Hepatocyte (in vitro differentiated cells): ENCODE results near the gene ZNF770. TPM values are rescaled to one million over a fixed set of nuclear protein-coding genes. Genes with fewer than 3 reads are reported as not detected.

Source experiments
- DNase-seq: peaks from one replicate; pipeline ENCODE4 v3.0.0-alpha.2; 2016; ENCODE audit warnings: low spot score
- H2AFZ ChIP-seq: fragments of 200-600 bp; sonication (generic); 2 replicates; pipeline ENCODE4 v1.6.0; 2016; ENCODE audit warnings: antibody characterized with exemption, mild to moderate bottlenecking
- H3K27ac ChIP-seq: fragments of 200-600 bp; sonication (generic); 2 replicates; pipeline ENCODE4 v1.5.1; 2016; ENCODE audit warnings: mild to moderate bottlenecking
- H3K27me3 ChIP-seq: fragments of 200-600 bp; sonication (generic); 2 replicates; pipeline ENCODE4 v1.6.1; 2016
- H3K36me3 ChIP-seq: fragments of 200-600 bp; sonication (generic); replicated peaks from 2 replicates; pipeline ENCODE4 v1.5.1; 2016; ENCODE audit warnings: low read depth; ENCODE audit not compliant: insufficient read depth
- H3K4me1 ChIP-seq: fragments of 200-600 bp; sonication (generic); 2 replicates; pipeline ENCODE4 v1.5.1; 2016; ENCODE audit warnings: mild to moderate bottlenecking, moderate library complexity; ENCODE audit not compliant: insufficient read depth
- H3K4me2 ChIP-seq: fragments of 200-600 bp; sonication (generic); 2 replicates; pipeline ENCODE4 v1.6.0; 2016
- H3K4me3 ChIP-seq: fragments of 200-600 bp; sonication (generic); 2 replicates; pipeline ENCODE4 v1.5.1; 2016; ENCODE audit warnings: mild to moderate bottlenecking
- H3K79me2 ChIP-seq: fragments of 200-600 bp; sonication (generic); 2 replicates; pipeline ENCODE4 v1.6.0; 2017; ENCODE audit warnings: mild to moderate bottlenecking
- H3K9me2 ChIP-seq: fragments of 200-600 bp; sonication (generic); replicated peaks from 2 replicates; pipeline ENCODE4 v1.6.0; 2017; ENCODE audit warnings: mild to moderate bottlenecking; ENCODE audit not compliant: insufficient read depth
- H3K9me3 ChIP-seq: fragments of 200-600 bp; sonication (generic); 2 replicates; pipeline ENCODE4 v1.5.1; 2016; ENCODE audit warnings: low read depth, mild to moderate bottlenecking
- H4K20me1 ChIP-seq: fragments of 200-600 bp; sonication (generic); 2 replicates; pipeline ENCODE4 v1.6.0; 2016; ENCODE audit warnings: mild to moderate bottlenecking; ENCODE audit not compliant: insufficient read depth, poor library complexity, severe bottlenecking
- CTCF ChIP-seq: fragments of 200-600 bp; sonication (generic); IDR thresholded peaks from 2 replicates; pipeline ENCODE4 v1.5.1; 2016; ENCODE audit warnings: antibody characterized with exemption, mild to moderate bottlenecking; ENCODE audit not compliant: poor library complexity
- EZH2 ChIP-seq: fragments of 200-600 bp; sonication (generic); IDR thresholded peaks from 2 replicates; pipeline ENCODE4 v1.6.1; 2016; ENCODE audit warnings: antibody characterized with exemption, mild to moderate bottlenecking, borderline replicate concordance
- EZH2phosphoT487 ChIP-seq: fragments of 200-600 bp; sonication (generic); IDR thresholded peaks from one replicate; pipeline ENCODE4 v1.6.1; 2018; ENCODE audit warnings: antibody characterized with exemption, mild to moderate bottlenecking, low read depth, moderate library complexity; ENCODE audit not compliant: unreplicated experiment, severe bottlenecking
- WGBS: methylation state at CpG from one replicate; pipeline ENCODE4 v1.1.6; 2016; ENCODE audit warnings: low lambda C conversion rate; ENCODE audit errors: missing lambda C conversion rate; 5-methylcytosine and 5-hydroxymethylcytosine counted together
- polyA plus RNA-seq: library from polyadenylated mRNA; unstranded; fragments of >200 nt; fragmentation: Nextera tagmentation; extraction: Ambion mirVana; gene quantifications from 2 replicates; pipeline ENCODE4 v1.2.1, GENCODE V29; 2016
- total RNA-seq: library from RNA; depleted of rRNA; stranded (reverse); fragments of >200 nt; gene quantifications from 2 replicates; pipeline ENCODE4 v1.2.3, GENCODE V29; 2014

Gene ZNF770
- total and polyA plus RNA-seq, 2 experiments from 2014 or later = 31.2 to 32.6 TPM

GRCh38 chr15:35000511-35000910 lies 12.4 kb upstream of the ZNF770 start:
- H3K27ac ChIP-seq = no peak overlapping the region
- H3K27me3 ChIP-seq = no peaks in the 10 kb centered on the region
- TF ChIP-seq EZH2 = no peak
- TF ChIP-seq EZH2phosphoT487 = no peak
- no peak for TF ChIP-seq CTCF
- H2AFZ ChIP-seq = no peak overlapping the region
- H3K4me1 ChIP-seq = no peaks in the 10 kb centered on the region
- H3K79me2 ChIP-seq = no peaks in the 10 kb centered on the region
- no peak for DNase-seq
- H3K4me2 ChIP-seq = no peak overlapping the region
- no peaks in the 10 kb centered on the region for H3K36me3 ChIP-seq
- H3K9me3 ChIP-seq = no peaks in the 10 kb centered on the region
- no peaks in the 10 kb centered on the region for H3K9me2 ChIP-seq
- no peak overlapping the region for H3K4me3 ChIP-seq
- no peaks in the 10 kb centered on the region for H4K20me1 ChIP-seq
- WGBS = 88% methylated on average over 1 of the region's 1 CpG

- Histone ChIP-seq H3K4me1 (no peaks in the 10 kb centered on the region), H3K4me2 (no peak overlapping the region), H4K20me1 (no peaks in the 10 kb centered on the region), H3K27ac (no peak overlapping the region), H2AFZ (no peak overlapping the region), H3K79me2 (no peaks in the 10 kb centered on the region), H3K9me2 (no peaks in the 10 kb centered on the region), H3K36me3 (no peaks in the 10 kb centered on the region), H3K27me3 (no peaks in the 10 kb centered on the region), H3K9me3 (no peaks in the 10 kb centered on the region), H3K4me3 (no peak overlapping the region)
- TF ChIP-seq EZH2 (no peak), EZH2phosphoT487 (no peak), CTCF (no peak)
- DNase-seq = no peak
- WGBS = 92% methylated on average over 7 of the region's 7 CpGs
Measured at GRCh38 chr15:34999906-35000305, 11.8 kb upstream of the ZNF770 start.

GRCh38 chr15:34994925-34995324 lies 6.8 kb upstream of the ZNF770 start:
- H3K9me2 ChIP-seq = no peaks in the 10 kb centered on the region
- H3K9me3 ChIP-seq = no peaks in the 10 kb centered on the region
- H3K4me1 ChIP-seq = no peaks in the 10 kb centered on the region
- TF ChIP-seq EZH2 = no peak
- no peak for DNase-seq
- H3K4me3 ChIP-seq = no peak overlapping the region
- no peaks in the 10 kb centered on the region for H3K36me3 ChIP-seq
- no peak overlapping the region for H3K4me2 ChIP-seq
- H4K20me1 ChIP-seq = no peaks in the 10 kb centered on the region
- H3K79me2 ChIP-seq = no peaks in the 10 kb centered on the region
- WGBS = 71% methylated on average over 1 of the region's 1 CpG
- no peaks in the 10 kb centered on the region for H3K27me3 ChIP-seq
- H2AFZ ChIP-seq = no peak overlapping the region
- no peak overlapping the region for H3K27ac ChIP-seq

GRCh38 chr15:34993877-34994276 lies 5.8 kb upstream of the ZNF770 start:
- DNase-seq = no peak
- no peak overlapping the region for H3K27ac ChIP-seq
- H3K27me3 ChIP-seq = no peaks in the 10 kb centered on the region
- no peaks in the 10 kb centered on the region for H3K9me3 ChIP-seq
- H3K79me2 ChIP-seq = no peaks in the 10 kb centered on the region
- TF ChIP-seq CTCF (no peak), EZH2 (no peak), EZH2phosphoT487 (no peak)
- H3K4me1 ChIP-seq = peaks cover 2% of the 10 kb centered on the region
- H4K20me1 ChIP-seq = no peaks in the 10 kb centered on the region
- no peaks in the 10 kb centered on the region for H3K9me2 ChIP-seq
- no peak overlapping the region for H2AFZ ChIP-seq
- H3K36me3 ChIP-seq = no peaks in the 10 kb centered on the region
- H3K4me2 ChIP-seq = no peak overlapping the region
- no peak overlapping the region for H3K4me3 ChIP-seq
- WGBS = 89% methylated on average over 4 of the region's 4 CpGs
